Measurements from ENCODE around the gene NNAT. TPM values are rescaled to one million over a fixed set of nuclear protein-coding genes. Genes with fewer than 3 reads are reported as not detected.

Gene NNAT
- total and polyA plus RNA-seq, 10 donors: 0.20 to 0.35 (median 0.29) TPM; not detected in 5

DNA sequence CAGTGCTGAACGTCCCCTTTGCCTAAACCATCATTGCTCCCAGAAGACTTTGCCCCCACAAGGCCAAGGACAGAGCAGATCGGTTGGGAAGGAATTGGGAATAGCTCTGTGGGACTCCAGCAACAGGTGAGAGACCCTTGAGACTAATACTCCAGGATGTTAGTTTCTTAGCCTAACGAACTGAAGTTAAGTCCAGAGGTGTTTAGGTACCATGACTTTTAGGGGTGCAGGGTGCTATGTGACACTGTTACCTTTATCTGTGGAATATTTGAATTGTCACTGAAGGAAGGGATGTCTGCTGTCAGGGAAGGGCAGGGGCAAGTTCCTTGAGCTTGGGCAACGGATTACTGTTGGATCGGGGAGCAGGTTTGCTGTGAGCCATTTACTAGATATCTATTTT, 4.8 kb downstream of the NNAT start:
- Histone ChIP-seq H3K4me3 (peak overlapping the region in 6 of 8 donors; percentile 2 to 99 (median 98)), H3K36me3 (peaks cover 0 to 18% (median 0%) of the 10 kb centered on the region in 6 donors), H3K4me1 (peaks cover 16 to 79% (median 57%) of the 10 kb centered on the region in 6 donors), H3K27ac (peak overlapping the region in 4 of 8 donors; percentile 93 to 98 (median 98)), H3K9me3 (no peaks in the 10 kb centered on the region), H3K27me3 (replicated peaks in 1 of 7) (no peaks in the 10 kb centered on the region)
- WGBS, 5 donors: 62 to 84% (median 74%) methylated on average over 5 of the region's 5 CpGs
- peak; percentile 31 for DNase-seq
- intact Hi-C loops (cut with DNase I; ENCODE audit: low total_unique reads): loop anchor here (5.0 kb wide), 1 partner anchor 329 kb away; no protein-coding TSS in a partner anchor
- TF ChIP-seq POLR2A (IDR thresholded peaks at IDR 0.05): no peak
- TF ChIP-seq, protein P1, sequence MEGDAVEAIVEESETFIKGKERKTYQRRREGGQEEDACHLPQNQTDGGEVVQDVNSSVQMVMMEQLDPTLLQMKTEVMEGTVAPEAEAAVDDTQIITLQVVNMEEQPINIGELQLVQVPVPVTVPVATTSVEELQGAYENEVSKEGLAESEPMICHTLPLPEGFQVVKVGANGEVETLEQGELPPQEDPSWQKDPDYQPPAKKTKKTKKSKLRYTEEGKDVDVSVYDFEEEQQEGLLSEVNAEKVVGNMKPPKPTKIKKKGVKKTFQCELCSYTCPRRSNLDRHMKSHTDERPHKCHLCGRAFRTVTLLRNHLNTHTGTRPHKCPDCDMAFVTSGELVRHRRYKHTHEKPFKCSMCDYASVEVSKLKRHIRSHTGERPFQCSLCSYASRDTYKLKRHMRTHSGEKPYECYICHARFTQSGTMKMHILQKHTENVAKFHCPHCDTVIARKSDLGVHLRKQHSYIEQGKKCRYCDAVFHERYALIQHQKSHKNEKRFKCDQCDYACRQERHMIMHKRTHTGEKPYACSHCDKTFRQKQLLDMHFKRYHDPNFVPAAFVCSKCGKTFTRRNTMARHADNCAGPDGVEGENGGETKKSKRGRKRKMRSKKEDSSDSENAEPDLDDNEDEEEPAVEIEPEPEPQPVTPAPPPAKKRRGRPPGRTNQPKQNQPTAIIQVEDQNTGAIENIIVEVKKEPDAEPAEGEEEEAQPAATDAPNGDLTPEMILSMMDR (IDR thresholded peaks at IDR 0.05 in 8 of 11, conservative IDR thresholded peaks at IDR 0.05 in 3 of 11): no peak
- no peak for TF ChIP-seq POLR2AphosphoS5 (IDR thresholded peaks at IDR 0.05)

GRCh38 chr20:37526238-37526838, 5.3 kb downstream of the NNAT start:
- H3K4me3 ChIP-seq: peak overlapping the region; percentile 95 to 100 (median 98)
- peak overlapping the region in 7 of 8 donors; percentile 93 to 98 (median 98) for H3K27ac ChIP-seq
- H3K36me3 ChIP-seq: peaks cover 0 to 12% (median 0%) of the 10 kb centered on the region in 6 donors
- H3K9me3 ChIP-seq: no peaks in the 10 kb centered on the region
- TF ChIP-seq, protein P1 (IDR thresholded peaks at IDR 0.05 in 8 of 11, conservative IDR thresholded peaks at IDR 0.05 in 3 of 11): no peak
- TF ChIP-seq POLR2A (IDR thresholded peaks at IDR 0.05) (no peak), POLR2AphosphoS5 (IDR thresholded peaks at IDR 0.05) (peak in 2 of 3 donors; percentile 34 to 48)
- no peaks in the 10 kb centered on the region for H3K27me3 ChIP-seq (replicated peaks in 1 of 7)
- H3K4me1 ChIP-seq: peaks cover 16 to 74% (median 52%) of the 10 kb centered on the region in 6 donors
- 6 to 12% (median 10%) methylated on average over 9 to 10 of the region's 10 CpGs for WGBS, 5 donors
- peak; percentile 72 for DNase-seq
- intact Hi-C loops (cut with DNase I; ENCODE audit: low total_unique reads): loop anchor here (5.0 kb wide), 1 partner anchor 329 kb away; no protein-coding TSS in a partner anchor

- Histone ChIP-seq H3K27me3 (replicated peaks in 1 of 7) (no peaks in the 10 kb centered on the region), H3K27ac (peak overlapping the region; percentile 93 to 99 (median 98)), H3K4me3 (peak overlapping the region; percentile 95 to 100 (median 98)), H3K4me1 (peaks cover 16 to 67% (median 47%) of the 10 kb centered on the region in 6 donors), H3K9me3 (no peaks in the 10 kb centered on the region), H3K36me3 (peaks cover 0 to 10% (median 0%) of the 10 kb centered on the region in 6 donors)
- WGBS, 5 donors: 1 to 3% (median 2%) methylated on average over 18 to 28 of the region's 28 CpGs
- intact Hi-C loops (cut with DNase I; ENCODE audit: low total_unique reads): loop anchor here (5.0 kb wide), 1 partner anchor 330 kb away; no protein-coding TSS in a partner anchor
- DNase-seq: peak; percentile 72
- TF ChIP-seq POLR2A (IDR thresholded peaks at IDR 0.05) (no peak), POLR2AphosphoS5 (IDR thresholded peaks at IDR 0.05) (no peak)
- TF ChIP-seq, protein P1 (IDR thresholded peaks at IDR 0.05 in 8 of 11, conservative IDR thresholded peaks at IDR 0.05 in 3 of 11): no peak
Observed at GRCh38 chr20:37526839-37527637, 6.0 kb downstream of the NNAT start.

Data from spleen (tissue), 11 donors.